COR-L47 (cell line): ENCODE data around the gene ITGBL1.

Experiments
- DNase-seq: peaks from one replicate; lab custom pipeline; 2025; lab: John Stamatoyannopoulos, UW

ITGBL1 gene

GRCh38 chr13:101700598-101700997 lies 248.1 kb downstream of the ITGBL1 start:
- no peak for DNase-seq

- DNase-seq = no peak
These were observed 250.6 kb downstream of the ITGBL1 start for GRCh38 chr13:101703081-101703480.

- no peak for DNase-seq
These were observed 251.4 kb downstream of the ITGBL1 start for GRCh38 chr13:101703838-101704237.

GRCh38 chr13:101706651-101707050 lies 254.2 kb downstream of the ITGBL1 start:
- DNase-seq = no peak

GRCh38 chr13:101707659-101708058 lies 255.2 kb downstream of the ITGBL1 start:
- DNase-seq = no peak

- DNase-seq = no peak
These were observed 255.6 kb downstream of the ITGBL1 start for GRCh38 chr13:101708115-101708514.

- no peak for DNase-seq
These were observed 257.5 kb downstream of the ITGBL1 start for GRCh38 chr13:101709952-101710351.

- DNase-seq = no peak
These were observed 259.0 kb downstream of the ITGBL1 start for GRCh38 chr13:101711307-101712025.

GRCh38 chr13:101712026-101712348 lies 259.5 kb downstream of the ITGBL1 start:
- DNase-seq = no peak

- DNase-seq = no peak
These were observed 261.7 kb downstream of the ITGBL1 start for GRCh38 chr13:101714195-101714594.

- no peak for DNase-seq
These were observed 264.9 kb downstream of the ITGBL1 start for GRCh38 chr13:101717353-101717752.

- DNase-seq = no peak
These were observed 266.0 kb downstream of the ITGBL1 start for GRCh38 chr13:101718496-101718895.

- no peak for DNase-seq
These were observed 274.2 kb downstream of the ITGBL1 start for GRCh38 chr13:101726681-101727080.

- DNase-seq = no peak
These were observed 274.6 kb downstream of the ITGBL1 start for GRCh38 chr13:101727118-101727517.

- no peak for DNase-seq
These were observed 275.5 kb downstream of the ITGBL1 start for GRCh38 chr13:101728021-101728420.

GRCh38 chr13:101728615-101729014 lies 276.1 kb downstream of the ITGBL1 start:
- DNase-seq = no peak

- no peak for DNase-seq
These were observed 278.0 kb downstream of the ITGBL1 start for GRCh38 chr13:101730420-101731000.

GRCh38 chr13:101736566-101736965 lies 284.1 kb downstream of the ITGBL1 start:
- no peak for DNase-seq

- DNase-seq = no peak
These were observed 285.9 kb downstream of the ITGBL1 start for GRCh38 chr13:101738336-101738735.

- DNase-seq = no peak
These were observed 287.1 kb downstream of the ITGBL1 start for GRCh38 chr13:101739382-101740178.

GRCh38 chr13:101746513-101746912 lies 294.0 kb downstream of the ITGBL1 start:
- no peak for DNase-seq

- no peak for DNase-seq
These were observed 294.6 kb downstream of the ITGBL1 start for GRCh38 chr13:101747039-101747438.

GRCh38 chr13:101749584-101749983 lies 297.1 kb downstream of the ITGBL1 start:
- DNase-seq = no peak
